NCI-H1694 (cell line): ENCODE results near the gene RPS6KA4.
"Not testable (repeated sequence)": the region's sequence is repeated elsewhere in the genome, so short reads cannot be mapped to it uniquely, and the experiment has no call there.

Source experiments
- DNase-seq: peaks from one replicate; lab custom pipeline; 2025; lab: John Stamatoyannopoulos, UW

The RPS6KA4 gene

DNA sequence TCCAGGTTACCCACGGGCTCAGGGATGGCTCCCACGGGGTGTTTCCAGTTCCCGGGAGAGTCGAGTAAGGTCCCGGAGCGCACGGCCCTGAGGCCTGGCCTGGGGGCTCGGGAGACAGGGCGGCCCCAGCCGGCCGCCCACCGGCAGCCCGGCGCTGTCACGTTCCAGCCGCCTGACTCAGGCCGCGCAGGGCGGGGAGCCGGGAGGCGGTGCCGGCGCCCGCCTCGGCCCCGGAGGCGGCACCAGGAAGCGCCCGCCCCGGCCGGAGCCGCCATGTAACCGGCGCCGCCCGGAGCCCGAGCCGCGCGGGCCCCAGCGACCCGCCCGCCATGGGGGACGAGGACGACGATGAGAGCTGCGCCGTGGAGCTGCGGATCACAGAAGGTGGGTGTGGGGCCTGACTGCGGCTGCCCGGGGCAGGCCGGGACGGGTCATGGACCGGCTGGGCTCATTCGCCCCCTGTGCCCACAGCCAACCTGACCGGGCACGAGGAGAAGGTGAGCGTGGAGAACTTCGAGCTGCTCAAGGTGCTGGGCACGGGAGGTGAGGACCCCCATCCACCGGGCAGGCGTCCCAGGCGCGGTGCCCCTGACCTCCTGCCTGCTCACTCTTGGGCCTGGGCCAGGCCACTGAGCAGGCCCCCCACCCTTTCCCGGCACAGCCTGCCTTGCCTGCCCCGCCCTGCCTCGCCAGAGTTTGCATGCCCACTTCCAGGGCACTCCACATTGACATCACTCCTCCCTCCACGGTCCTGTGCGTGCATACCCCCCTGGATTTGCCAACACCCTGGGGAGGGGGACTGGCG, at the start of gene RPS6KA4:
RPS6KA4 (plus strand) TSS at position 256 of the 805 bp plus-strand sequence; CDS start at position 330, 74 bp downstream.
- no peak for DNase-seq

DNA sequence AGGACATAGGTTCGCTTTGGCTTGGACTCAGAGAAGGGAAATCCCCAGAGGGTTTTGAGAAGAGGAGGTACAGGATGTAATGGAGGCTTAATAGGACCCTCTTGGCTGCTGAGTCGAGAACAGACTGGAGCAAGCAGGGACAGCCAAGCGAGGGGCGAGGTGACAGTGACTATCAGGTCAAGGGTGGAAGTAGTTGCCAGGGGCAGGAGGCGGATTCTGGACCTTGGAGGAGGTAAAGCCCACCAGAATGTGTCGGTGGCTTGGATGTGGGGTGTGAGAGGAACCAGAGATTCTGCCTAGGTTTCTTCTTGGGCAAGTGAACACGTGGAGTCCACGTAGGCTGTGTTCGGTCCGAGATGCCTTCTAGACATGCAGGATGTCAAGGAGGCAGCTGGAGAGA, 46.0 kb upstream of the RPS6KA4 start:
- DNase-seq, result no peak

DNA sequence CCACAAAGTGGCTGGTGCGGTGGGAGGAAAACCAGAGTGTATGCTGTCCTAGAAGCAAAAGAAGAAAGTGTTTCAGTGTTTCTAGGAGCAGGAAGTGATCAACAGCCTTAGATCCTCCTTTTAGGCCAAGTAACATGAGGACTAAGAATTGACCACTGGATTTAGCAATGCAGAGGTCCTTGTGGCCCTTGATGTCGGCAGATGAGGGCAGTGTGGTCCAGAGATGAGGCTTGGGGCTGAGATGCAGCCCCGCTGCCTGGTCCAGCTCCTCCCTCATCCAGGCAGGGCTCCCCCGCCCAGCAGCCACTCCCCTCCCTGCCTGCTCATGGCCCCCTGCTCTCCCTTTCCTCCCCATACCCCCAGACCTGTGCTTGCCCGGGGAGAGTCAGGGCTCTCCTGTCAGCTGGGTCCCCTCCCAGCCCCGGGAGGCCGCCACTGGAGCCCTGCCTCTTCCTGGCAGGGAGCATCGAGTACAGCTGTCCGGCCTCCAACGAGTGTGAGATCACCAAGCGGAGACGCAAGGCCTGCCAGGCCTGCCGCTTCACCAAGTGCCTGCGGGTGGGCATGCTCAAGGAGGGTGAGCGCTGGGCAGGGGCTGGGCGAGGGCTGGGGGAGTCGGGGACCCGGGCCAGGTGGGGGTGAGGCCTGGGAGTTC, 45.3 kb upstream of the RPS6KA4 start:
- no peak for DNase-seq

GRCh38 chr11:64314146-64314804, 44.7 kb upstream of the RPS6KA4 start:
- no peak for DNase-seq

GRCh38 chr11:64314805-64315561, 44.0 kb upstream of the RPS6KA4 start:
- no peak for DNase-seq

DNA sequence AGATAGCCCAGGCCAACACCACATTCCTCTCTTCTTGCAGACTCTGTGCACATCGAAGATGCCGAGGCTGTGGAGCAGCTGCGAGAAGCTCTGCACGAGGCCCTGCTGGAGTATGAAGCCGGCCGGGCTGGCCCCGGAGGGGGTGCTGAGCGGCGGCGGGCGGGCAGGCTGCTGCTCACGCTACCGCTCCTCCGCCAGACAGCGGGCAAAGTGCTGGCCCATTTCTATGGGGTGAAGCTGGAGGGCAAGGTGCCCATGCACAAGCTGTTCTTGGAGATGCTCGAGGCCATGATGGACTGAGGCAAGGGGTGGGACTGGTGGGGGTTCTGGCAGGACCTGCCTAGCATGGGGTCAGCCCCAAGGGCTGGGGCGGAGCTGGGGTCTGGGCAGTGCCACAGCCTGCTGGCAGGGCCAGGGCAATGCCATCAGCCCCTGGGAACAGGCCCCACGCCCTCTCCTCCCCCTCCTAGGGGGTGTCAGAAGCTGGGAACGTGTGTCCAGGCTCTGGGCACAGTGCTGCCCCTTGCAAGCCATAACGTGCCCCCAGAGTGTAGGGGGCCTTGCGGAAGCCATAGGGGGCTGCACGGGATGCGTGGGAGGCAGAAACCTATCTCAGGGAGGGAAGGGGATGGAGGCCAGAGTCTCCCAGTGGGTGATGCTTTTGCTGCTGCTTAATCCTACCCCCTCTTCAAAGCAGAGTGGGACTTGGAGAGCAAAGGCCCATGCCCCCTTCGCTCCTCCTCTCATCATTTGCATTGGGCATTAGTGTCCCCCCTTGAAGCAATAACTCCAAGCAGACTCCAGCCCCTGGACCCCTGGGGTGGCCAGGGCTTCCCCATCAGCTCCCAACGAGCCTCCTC, 43.1 kb upstream of the RPS6KA4 start:
- DNase-seq, result not testable (repeated sequence)

- DNase-seq, result no peak
Measured at GRCh38 chr11:64316672-64317324, 42.2 kb upstream of the RPS6KA4 start.

- peak; percentile 95 for DNase-seq
Measured at GRCh38 chr11:64317325-64317960, 41.5 kb upstream of the RPS6KA4 start, which contains the start of gene TRMT112. Gene TRMT112, minus strand, starts transcription at chr11:64317559. Its CDS starts 33 bp downstream, at chr11:64317526.

- peak; percentile 79 for DNase-seq
Measured at GRCh38 chr11:64317961-64318765, 40.8 kb upstream of the RPS6KA4 start, which contains the start of gene PRDX5. Gene PRDX5, plus strand, starts transcription at chr11:64318121. Its CDS starts 95 bp downstream, at chr11:64318216.

GRCh38 chr11:64318766-64319761, 39.9 kb upstream of the RPS6KA4 start:
- DNase-seq, result no peak

GRCh38 chr11:64320556-64320955, 38.4 kb upstream of the RPS6KA4 start:
- DNase-seq, result no peak

GRCh38 chr11:64321026-64321425, 37.9 kb upstream of the RPS6KA4 start:
- DNase-seq, result no peak

DNA sequence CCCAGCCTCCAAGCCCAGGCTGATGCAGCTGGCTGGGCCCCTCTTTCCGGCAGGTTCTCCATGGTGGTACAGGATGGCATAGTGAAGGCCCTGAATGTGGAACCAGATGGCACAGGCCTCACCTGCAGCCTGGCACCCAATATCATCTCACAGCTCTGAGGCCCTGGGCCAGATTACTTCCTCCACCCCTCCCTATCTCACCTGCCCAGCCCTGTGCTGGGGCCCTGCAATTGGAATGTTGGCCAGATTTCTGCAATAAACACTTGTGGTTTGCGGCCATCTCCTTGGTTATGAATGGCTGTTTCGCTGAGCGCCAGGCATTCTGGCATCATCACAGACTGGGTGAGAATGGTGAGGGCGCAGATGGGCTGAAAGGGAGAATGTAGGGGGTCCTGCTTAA, 37.4 kb upstream of the RPS6KA4 start:
- DNase-seq, result no peak

GRCh38 chr11:64322925-64323260, 36.1 kb upstream of the RPS6KA4 start:
- no peak for DNase-seq

GRCh38 chr11:64323373-64323772, 35.6 kb upstream of the RPS6KA4 start:
- DNase-seq, result no peak

DNA sequence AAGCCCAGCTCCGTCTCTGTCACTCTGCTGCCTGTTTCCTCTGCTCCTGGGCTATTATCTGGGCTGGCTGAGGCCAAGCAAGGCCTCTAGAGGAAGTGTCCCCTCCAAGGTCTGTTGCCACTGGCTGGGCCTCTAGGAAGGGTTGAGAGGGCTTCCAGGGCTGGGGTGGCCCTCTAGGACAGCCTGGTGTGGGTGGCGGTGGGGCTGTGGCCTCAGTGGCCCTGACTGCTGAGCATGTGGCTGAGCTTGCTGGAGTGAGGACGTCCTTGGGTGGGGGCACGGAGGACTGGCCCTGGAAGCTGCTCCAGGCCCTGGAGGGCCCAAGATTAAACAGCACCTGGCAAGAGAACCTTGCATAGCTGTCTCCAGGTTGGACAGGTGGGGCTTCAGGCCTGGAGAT, 35.0 kb upstream of the RPS6KA4 start:
- not testable (repeated sequence) for DNase-seq

GRCh38 chr11:64324692-64325469, 34.1 kb upstream of the RPS6KA4 start:
- DNase-seq, result no peak
